Fibroblast of lung (primary cell): ENCODE results near the gene SLC25A4. TPM values are rescaled to one million over a fixed set of nuclear protein-coding genes. Genes with fewer than 3 reads are reported as not detected.
A peak's percentile ranks its signal among the peaks of the same experiment; 100 is the strongest.

Experiments
- DNase-seq, 2 donors: peaks; one replicate each; pipeline versions ENCODE4 v3.0.0 to v3.0.0-alpha.2; 2010; ENCODE audit warnings: low read depth in 2 of 2
- H2AFZ ChIP-seq: 2 replicates; pipeline ENCODE4 v1.5.1; 2012; ENCODE audit warnings: low read length, control low read depth, inconsistent platforms
- H3K27ac ChIP-seq: 2 replicates; pipeline ENCODE4 v1.5.1; 2011; ENCODE audit warnings: low read length, control low read depth; ENCODE audit not compliant: insufficient read depth
- H3K27me3 ChIP-seq: 2 replicates; pipeline ENCODE4 v1.5.1; 2011; ENCODE audit warnings: mild to moderate bottlenecking, low read length; ENCODE audit not compliant: control insufficient read depth, insufficient read depth
- H3K36me3 ChIP-seq: 2 replicates; pipeline ENCODE4 v1.5.1; 2011; ENCODE audit warnings: low read length; ENCODE audit not compliant: control insufficient read depth, insufficient read depth
- H3K4me1 ChIP-seq: 2 replicates; pipeline ENCODE4 v1.5.1; 2011; ENCODE audit warnings: low read length; ENCODE audit not compliant: control insufficient read depth, insufficient read depth; ENCODE audit errors: extremely low read depth
- H3K4me2 ChIP-seq: 2 replicates; pipeline ENCODE4 v1.5.1; 2011; ENCODE audit warnings: low read length, control low read depth; ENCODE audit not compliant: insufficient read depth; ENCODE audit errors: extremely low read depth
- H3K4me3 ChIP-seq, 4 experiments: fragments of 200-600 bp in 1 of 4; sonication (generic) in 1 of 4; replicated peaks in 1 of 4; 2 replicates each; pipeline ENCODE4 v1.5.1; 2011 to 2016; ENCODE audit warnings: low read length in 4 of 4, low read depth in 3 of 4, mild to moderate bottlenecking in 3 of 4, control low read depth in 2 of 4, inconsistent platforms in 1 of 4, mixed read lengths in 1 of 4; ENCODE audit not compliant: insufficient read depth in 1 of 4; ENCODE audit errors: control extremely low read depth in 1 of 4
- H3K79me2 ChIP-seq: 2 replicates; pipeline ENCODE4 v1.5.1; 2012; ENCODE audit warnings: mild to moderate bottlenecking, low read length, inconsistent platforms; ENCODE audit not compliant: control insufficient read depth, insufficient read depth
- H3K9ac ChIP-seq: 2 replicates; pipeline ENCODE4 v1.5.1; 2011; ENCODE audit warnings: mild to moderate bottlenecking, low read length, control low read depth; ENCODE audit not compliant: insufficient read depth
- H3K9me3 ChIP-seq: 2 replicates; pipeline ENCODE4 v1.5.1; 2012; ENCODE audit warnings: low read depth, low read length; ENCODE audit not compliant: control insufficient read depth, insufficient read depth
- H4K20me1 ChIP-seq: 2 replicates; pipeline ENCODE4 v1.5.1; 2011; ENCODE audit warnings: low read length; ENCODE audit not compliant: control insufficient read depth, insufficient read depth; ENCODE audit errors: extremely low read depth
- EZH2 ChIP-seq: IDR thresholded peaks from 2 replicates; pipeline ENCODE4 v1.5.1; 2012; ENCODE audit warnings: low read length, control low read depth, mild to moderate bottlenecking; ENCODE audit errors: missing control alignments
- polyA plus RNA-seq, 2 donors: library from polyadenylated mRNA; depleted of rRNA in 1 of 2; stranded (reverse) in 1 of 2; unstranded in 1 of 2; fragments of >200 nt; gene quantifications; 2 replicates each; pipeline ENCODE4 v1.2.1, GENCODE V29; 2011 to 2012; ENCODE audit warnings: missing spikeins in 1 of 2
- total RNA-seq: library from RNA; depleted of rRNA; stranded (reverse); fragments of >200 nt; gene quantifications from 2 replicates; pipeline ENCODE4 v1.2.1, GENCODE V29; 2014
- TF ChIP-seq, protein P1 (sequence below), 2 donors: IDR thresholded peaks in 1 of 2; conservative IDR thresholded peaks in 1 of 2; 1 replicate in 1 of 2; 2 replicates in 1 of 2; pipeline ENCODE4 v1.5.1; 2011 to 2012; ENCODE audit warnings: low read length in 2 of 2, control low read depth in 1 of 2, inconsistent platforms in 1 of 2, low read depth in 1 of 2, mild to moderate bottlenecking in 1 of 2

Gene SLC25A4
- total and polyA plus RNA-seq, 2 donors (not counting 1 experiment from before 2014, with no cell fraction given): 11.4 to 14.6 TPM

DNA sequence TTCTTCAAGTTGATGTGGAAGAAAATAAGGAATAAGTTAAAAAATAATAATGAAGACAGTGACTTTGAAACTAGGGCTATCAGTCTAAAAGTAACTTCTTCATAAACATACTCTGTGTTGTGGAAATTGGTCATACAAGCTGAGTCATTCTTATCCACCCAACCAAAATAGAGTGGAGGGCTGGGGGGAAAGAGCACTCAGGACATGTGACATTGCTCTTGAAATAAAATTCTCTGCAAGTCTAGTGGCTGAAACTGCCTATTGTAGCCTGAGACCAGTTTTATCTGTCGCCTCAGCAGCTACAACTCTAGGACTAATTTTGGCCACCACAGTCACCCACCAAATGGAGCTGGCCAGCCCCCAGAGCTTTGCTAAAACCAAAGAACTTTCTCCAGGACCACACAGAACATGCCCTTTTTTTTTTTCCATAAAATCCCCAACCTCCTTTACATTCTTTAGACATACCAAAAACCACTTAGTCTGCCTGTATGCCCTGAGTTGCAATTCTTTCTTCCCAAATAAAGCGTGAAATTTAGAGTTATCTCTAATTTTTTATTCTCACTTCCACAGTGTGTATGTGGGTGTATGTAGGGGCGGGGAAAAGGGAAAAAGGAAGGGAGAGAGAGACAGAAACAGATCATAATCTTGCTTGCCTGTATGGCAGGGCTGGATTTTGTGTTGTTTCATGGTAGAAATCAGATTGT, 23.0 kb upstream of the SLC25A4 start:
- Histone ChIP-seq H3K36me3 (no peaks in the 10 kb centered on the region), H3K9ac (no peak overlapping the region), H3K27ac (no peak overlapping the region), H3K79me2 (no peaks in the 10 kb centered on the region), H4K20me1 (no peaks in the 10 kb centered on the region), H3K4me1 (peaks cover 2% of the 10 kb centered on the region), H2AFZ (no peak overlapping the region), H3K4me2 (no peak overlapping the region), H3K4me3 (no peak overlapping the region), H3K9me3 (no peaks in the 10 kb centered on the region), H3K27me3 (no peaks in the 10 kb centered on the region)
- DNase-seq: peak in 1 of 2 donors; percentile 28
- no peak for TF ChIP-seq EZH2
- TF ChIP-seq, protein P1, sequence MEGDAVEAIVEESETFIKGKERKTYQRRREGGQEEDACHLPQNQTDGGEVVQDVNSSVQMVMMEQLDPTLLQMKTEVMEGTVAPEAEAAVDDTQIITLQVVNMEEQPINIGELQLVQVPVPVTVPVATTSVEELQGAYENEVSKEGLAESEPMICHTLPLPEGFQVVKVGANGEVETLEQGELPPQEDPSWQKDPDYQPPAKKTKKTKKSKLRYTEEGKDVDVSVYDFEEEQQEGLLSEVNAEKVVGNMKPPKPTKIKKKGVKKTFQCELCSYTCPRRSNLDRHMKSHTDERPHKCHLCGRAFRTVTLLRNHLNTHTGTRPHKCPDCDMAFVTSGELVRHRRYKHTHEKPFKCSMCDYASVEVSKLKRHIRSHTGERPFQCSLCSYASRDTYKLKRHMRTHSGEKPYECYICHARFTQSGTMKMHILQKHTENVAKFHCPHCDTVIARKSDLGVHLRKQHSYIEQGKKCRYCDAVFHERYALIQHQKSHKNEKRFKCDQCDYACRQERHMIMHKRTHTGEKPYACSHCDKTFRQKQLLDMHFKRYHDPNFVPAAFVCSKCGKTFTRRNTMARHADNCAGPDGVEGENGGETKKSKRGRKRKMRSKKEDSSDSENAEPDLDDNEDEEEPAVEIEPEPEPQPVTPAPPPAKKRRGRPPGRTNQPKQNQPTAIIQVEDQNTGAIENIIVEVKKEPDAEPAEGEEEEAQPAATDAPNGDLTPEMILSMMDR (conservative IDR thresholded peaks at IDR 0.05 in 1 of 2, IDR thresholded peaks at IDR 0.05 in 1 of 2; ENCODE audit: low read depth in 1 of 2, low read length in 2 of 2): no peak

GRCh38 chr4:185120631-185120946, 22.5 kb upstream of the SLC25A4 start:
- Histone ChIP-seq H4K20me1 (no peaks in the 10 kb centered on the region), H3K36me3 (no peaks in the 10 kb centered on the region), H3K4me1 (peaks cover 2% of the 10 kb centered on the region), H3K4me2 (no peak overlapping the region), H3K79me2 (no peaks in the 10 kb centered on the region), H3K27me3 (no peaks in the 10 kb centered on the region), H3K27ac (no peak overlapping the region), H2AFZ (no peak overlapping the region), H3K9me3 (no peaks in the 10 kb centered on the region), H3K4me3 (no peak overlapping the region), H3K9ac (no peak overlapping the region)
- TF ChIP-seq, protein P1 (conservative IDR thresholded peaks at IDR 0.05 in 1 of 2, IDR thresholded peaks at IDR 0.05 in 1 of 2; ENCODE audit: low read depth in 1 of 2, low read length in 2 of 2): no peak
- no peak for TF ChIP-seq EZH2
- DNase-seq: no peak

DNA sequence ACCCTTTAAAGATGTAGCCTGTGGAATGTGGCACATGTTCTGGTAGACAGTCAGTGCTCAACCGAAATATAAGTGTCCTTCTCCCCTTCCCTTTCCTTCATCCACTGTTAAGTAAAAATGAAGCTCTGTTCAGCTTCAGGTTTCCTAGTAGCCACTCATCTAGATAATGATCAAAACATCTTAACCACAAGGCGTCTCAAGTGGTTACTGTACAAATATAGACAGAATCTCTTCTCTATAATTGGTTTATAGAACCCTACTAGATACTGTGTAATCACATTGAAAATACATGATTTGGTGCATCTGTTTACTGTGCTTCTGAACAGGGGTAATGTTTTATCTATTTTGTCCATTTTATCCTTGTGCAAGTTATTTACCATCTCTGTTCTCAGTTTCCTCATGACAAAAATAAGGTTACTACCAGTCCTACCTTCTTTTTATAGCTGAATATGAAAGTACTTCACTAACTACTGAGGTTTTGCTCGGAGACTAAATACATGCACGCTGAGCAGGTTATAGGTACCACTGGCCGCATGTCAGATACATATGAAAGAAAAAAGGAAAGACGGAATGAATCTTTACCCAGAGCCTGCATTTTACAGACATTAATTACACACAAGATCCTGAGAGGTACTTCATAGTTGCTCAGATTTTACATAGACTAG, 20.3 kb upstream of the SLC25A4 start:
- TF ChIP-seq EZH2: no peak
- TF ChIP-seq, protein P1 (conservative IDR thresholded peaks at IDR 0.05 in 1 of 2, IDR thresholded peaks at IDR 0.05 in 1 of 2; ENCODE audit: low read depth in 1 of 2, low read length in 2 of 2): no peak
- no peaks in the 10 kb centered on the region for H4K20me1 ChIP-seq

More for the DNA sequence above, 20.3 kb upstream of the SLC25A4 start:
- H3K9ac ChIP-seq: no peak overlapping the region
- H3K4me1 ChIP-seq: no peaks in the 10 kb centered on the region
- no peaks in the 10 kb centered on the region for H3K36me3 ChIP-seq
- no peak overlapping the region for H3K27ac ChIP-seq
- H3K4me2 ChIP-seq: no peak overlapping the region
- no peak overlapping the region for H2AFZ ChIP-seq
- H3K27me3 ChIP-seq: no peaks in the 10 kb centered on the region
- DNase-seq: peak in 1 of 2 donors; percentile 43
- no peak overlapping the region for H3K4me3 ChIP-seq
- H3K9me3 ChIP-seq: no peaks in the 10 kb centered on the region
- no peaks in the 10 kb centered on the region for H3K79me2 ChIP-seq
